ENCODE measurements around the gene ACTL6B. TPM values are rescaled to one million over a fixed set of nuclear protein-coding genes. Genes with fewer than 3 reads are reported as not detected.

The ACTL6B gene
- total and polyA plus RNA-seq, 9 of the 15 experiments (the other 6 are each of a cell fraction or from before 2014, with no cell fraction given), result not detected

DNA sequence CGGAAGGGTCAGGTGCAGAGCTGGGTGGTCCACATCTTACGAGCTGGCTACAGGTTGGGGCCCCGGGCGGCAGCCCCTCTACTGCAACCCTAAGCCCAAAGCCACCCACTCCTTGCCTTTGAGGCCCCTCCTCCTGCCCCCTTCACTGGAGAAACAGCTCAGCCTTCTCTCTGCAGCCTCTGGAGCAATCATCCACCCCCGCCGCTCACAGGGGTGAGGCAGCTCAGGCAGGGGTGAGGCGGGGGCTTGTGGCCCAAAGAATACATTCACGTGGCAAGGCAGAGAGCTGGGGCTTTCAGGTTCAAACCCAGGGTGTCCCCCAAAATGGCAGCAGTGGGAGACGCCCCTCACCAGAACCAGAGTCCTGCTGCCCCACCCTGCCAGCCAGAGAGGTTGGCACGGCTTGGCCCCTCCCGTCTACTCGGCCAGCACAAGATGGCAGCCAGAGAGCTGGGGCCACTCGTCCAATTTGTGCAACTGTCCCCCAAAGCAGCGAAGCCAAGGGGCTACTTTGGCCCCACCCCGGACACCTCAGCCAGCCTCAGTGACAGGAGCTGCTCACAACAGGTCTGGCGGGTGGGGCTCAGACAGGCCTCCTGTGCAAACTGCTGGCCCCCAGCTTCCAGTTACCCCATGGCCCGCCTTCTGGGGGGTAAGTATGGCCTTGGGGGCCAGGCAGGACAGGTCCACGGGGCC is 24.5 kb upstream of the ACTL6B start:
- peak in 2 of 4 experiments; percentile 33 to 50 for DNase-seq (ENCODE audit: extremely low read depth in 1 of 4, low spot score in 3 of 4)
- H3K4me2 ChIP-seq (ENCODE audit: insufficient read depth, low read length), result no peak overlapping the region
- CTCF ChIA-PET (ENCODE audit: low intra/inter-chr PET ratio), result interaction anchor here (0.6 kb wide), 1 partner anchor 67 kb away, joined by 3 read pairs; no protein-coding TSS in a partner anchor
- peaks cover 25% of the 10 kb centered on the region for H3K79me2 ChIP-seq (ENCODE audit: control insufficient read depth, insufficient read depth, low read length)
- no peaks in the 10 kb centered on the region for H3K9me3 ChIP-seq (replicated peaks; ENCODE audit: control insufficient read depth, insufficient read depth, low read depth, low read length)
- peaks cover 22% of the 10 kb centered on the region; the same call in 1 of the 2 replicates for H4K20me1 ChIP-seq (replicated peaks; ENCODE audit: control insufficient read depth, insufficient read depth, low read length)
- peak; percentile 14 for ATAC-seq
- H3K27ac ChIP-seq (ENCODE audit: extremely low read depth, low read depth, low read length), result peak overlapping the region; percentile 20; the same call in 1 of the 3 replicates
- no peaks in the 10 kb centered on the region for H3K27me3 ChIP-seq (ENCODE audit: control insufficient read depth in 2 of 2, insufficient read depth in 2 of 2, low read length in 2 of 2)
- in situ Hi-C loops (cut with MboI) (no loop called here), intact Hi-C loops (cut with micrococcal nuclease) (no loop called here)
- peak overlapping the region in 1 of 2 experiments; percentile 86; a peak in 2 of 4 replicates for H3K9ac ChIP-seq (ENCODE audit: insufficient read depth in 1 of 2, low read depth in 2 of 2, low read length in 2 of 2)
- WGBS (ENCODE audit: insufficient coverage, low coverage, missing lambda C conversion rate), result 85% methylated on average over 17 of the region's 18 CpGs
- H3K9me1 ChIP-seq (ENCODE audit: control insufficient read depth, insufficient read depth, low read length), result no peaks in the 10 kb centered on the region
- H2AFZ ChIP-seq (ENCODE audit: low read depth, low read length), result no peak overlapping the region
- FAIRE-seq, result no peak
- H3K4me3 ChIP-seq, result no peak overlapping the region
- peaks cover 4 to 90% of the 10 kb centered on the region in 2 experiments for H3K4me1 ChIP-seq (replicated peaks in 1 of 2; ENCODE audit: control insufficient read depth in 2 of 2, insufficient read depth in 2 of 2, low read length in 2 of 2)
- POLR2A ChIA-PET, result interaction anchor here (0.6 to 2.4 kb wide), 14 partner anchors 10 to 252 kb away, joined by 3 to 16 read pairs (median 4); partner anchors contain the start of genes MOSPD3 and ZCWPW1
- BruUV-seq (replicated peaks), result no TSS peak
- H3K36me3 ChIP-seq (ENCODE audit: control insufficient read depth, insufficient read depth, low read length), result peaks cover 95% of the 10 kb centered on the region; the same call in 2 of the 3 replicates
- TF ChIP-seq MYNN (IDR thresholded peaks at IDR 0.05) (0 out of 2 replicates have a peak, but pooled peaks have one; percentile 9), MYNN (CRISPR knock-in tag; IDR thresholded peaks at IDR 0.05) (no peak), HNRNPK (IDR thresholded peaks at IDR 0.05; ENCODE audit: low read depth, low read length, poor library complexity, severe bottlenecking) (no peak), ZNF764 (CRISPR knock-in tag; IDR thresholded peaks at IDR 0.05; ENCODE audit: low read depth) (0 out of 2 replicates have a peak, but pooled peaks have one; percentile 20), ZNF830 (CRISPR knock-in tag; IDR thresholded peaks at IDR 0.05) (0 out of 2 replicates have a peak, but pooled peaks have one; percentile 12), POLR2G (IDR thresholded peaks at IDR 0.05; ENCODE audit: low read depth, low read length) (peak; percentile 80), PHF8 (IDR thresholded peaks at IDR 0.05; ENCODE audit: borderline replicate concordance, low read length) (0 out of 2 replicates have a peak, but pooled peaks have one; percentile 12), MIER1 (IDR thresholded peaks at IDR 0.05; ENCODE audit: low read depth) (no peak), ZNF384 (IDR thresholded peaks at IDR 0.05; ENCODE audit: low read depth, low read length) (peak; percentile 53; the same call in 1 of the 2 replicates), RB1 (IDR thresholded peaks at IDR 0.05; ENCODE audit: low read depth) (no peak), ZNF24 (IDR thresholded peaks at IDR 0.05) (no peak), ARHGAP35 (IDR thresholded peaks at IDR 0.05; ENCODE audit: partially characterized antibody) (no peak), CBX5 (IDR thresholded peaks at IDR 0.05; ENCODE audit: borderline replicate concordance, low read depth) (no peak), RBM22 (IDR thresholded peaks at IDR 0.05; ENCODE audit: low read depth, low read length, poor library complexity, severe bottlenecking) (peak; percentile 95), POLR2AphosphoS2 (IDR thresholded peaks at IDR 0.05; ENCODE audit: low read length) (0 out of 2 replicates have a peak, but pooled peaks have one; percentile 70), POLR2A (conservative IDR thresholded peaks at IDR 0.05) (peak; percentile 65), EGR1 (conservative IDR thresholded peaks at IDR 0.05) (peak; percentile 60), RUNX1 (IDR thresholded peaks at IDR 0.05; ENCODE audit: low read depth) (0 out of 2 replicates have a peak, but pooled peaks have one; percentile 14), CAMTA2 (CRISPR knock-in tag; conservative IDR thresholded peaks at IDR 0.05) (0 out of 2 replicates have a peak, but pooled peaks have one; percentile 21), TEAD1 (CRISPR knock-in tag; IDR thresholded peaks at IDR 0.05) (0 out of 4 replicates have a peak, but pooled peaks of 1 of the 2 experiments have one; percentile 26)
- TF ChIP-seq, protein P1, sequence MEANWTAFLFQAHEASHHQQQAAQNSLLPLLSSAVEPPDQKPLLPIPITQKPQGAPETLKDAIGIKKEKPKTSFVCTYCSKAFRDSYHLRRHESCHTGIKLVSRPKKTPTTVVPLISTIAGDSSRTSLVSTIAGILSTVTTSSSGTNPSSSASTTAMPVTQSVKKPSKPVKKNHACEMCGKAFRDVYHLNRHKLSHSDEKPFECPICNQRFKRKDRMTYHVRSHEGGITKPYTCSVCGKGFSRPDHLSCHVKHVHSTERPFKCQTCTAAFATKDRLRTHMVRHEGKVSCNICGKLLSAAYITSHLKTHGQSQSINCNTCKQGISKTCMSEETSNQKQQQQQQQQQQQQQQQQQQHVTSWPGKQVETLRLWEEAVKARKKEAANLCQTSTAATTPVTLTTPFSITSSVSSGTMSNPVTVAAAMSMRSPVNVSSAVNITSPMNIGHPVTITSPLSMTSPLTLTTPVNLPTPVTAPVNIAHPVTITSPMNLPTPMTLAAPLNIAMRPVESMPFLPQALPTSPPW (CRISPR knock-in tag; IDR thresholded peaks at IDR 0.05), result peak; percentile 5; the same call in 1 of the 2 replicates
- TF ChIP-seq, protein P2, sequence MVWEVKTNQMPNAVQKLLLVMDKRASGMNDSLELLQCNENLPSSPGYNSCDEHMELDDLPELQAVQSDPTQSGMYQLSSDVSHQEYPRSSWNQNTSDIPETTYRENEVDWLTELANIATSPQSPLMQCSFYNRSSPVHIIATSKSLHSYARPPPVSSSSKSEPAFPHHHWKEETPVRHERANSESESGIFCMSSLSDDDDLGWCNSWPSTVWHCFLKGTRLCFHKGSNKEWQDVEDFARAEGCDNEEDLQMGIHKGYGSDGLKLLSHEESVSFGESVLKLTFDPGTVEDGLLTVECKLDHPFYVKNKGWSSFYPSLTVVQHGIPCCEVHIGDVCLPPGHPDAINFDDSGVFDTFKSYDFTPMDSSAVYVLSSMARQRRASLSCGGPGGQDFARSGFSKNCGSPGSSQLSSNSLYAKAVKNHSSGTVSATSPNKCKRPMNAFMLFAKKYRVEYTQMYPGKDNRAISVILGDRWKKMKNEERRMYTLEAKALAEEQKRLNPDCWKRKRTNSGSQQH (CRISPR knock-in tag; IDR thresholded peaks at IDR 0.05), result 0 out of 2 replicates have a peak, but pooled peaks have one; percentile 2

All from K562 (cell line).